Fibroblast of upper back skin (primary cell): ENCODE data around the gene HAGHL.

ENCODE experiments used
- DNase-seq: peaks from one replicate; pipeline ENCODE4 v3.0.0-alpha.2; 2013

Gene HAGHL

GRCh38 chr16:708959-709358 is 17.9 kb upstream of the HAGHL start:
- DNase-seq: no peak

DNA sequence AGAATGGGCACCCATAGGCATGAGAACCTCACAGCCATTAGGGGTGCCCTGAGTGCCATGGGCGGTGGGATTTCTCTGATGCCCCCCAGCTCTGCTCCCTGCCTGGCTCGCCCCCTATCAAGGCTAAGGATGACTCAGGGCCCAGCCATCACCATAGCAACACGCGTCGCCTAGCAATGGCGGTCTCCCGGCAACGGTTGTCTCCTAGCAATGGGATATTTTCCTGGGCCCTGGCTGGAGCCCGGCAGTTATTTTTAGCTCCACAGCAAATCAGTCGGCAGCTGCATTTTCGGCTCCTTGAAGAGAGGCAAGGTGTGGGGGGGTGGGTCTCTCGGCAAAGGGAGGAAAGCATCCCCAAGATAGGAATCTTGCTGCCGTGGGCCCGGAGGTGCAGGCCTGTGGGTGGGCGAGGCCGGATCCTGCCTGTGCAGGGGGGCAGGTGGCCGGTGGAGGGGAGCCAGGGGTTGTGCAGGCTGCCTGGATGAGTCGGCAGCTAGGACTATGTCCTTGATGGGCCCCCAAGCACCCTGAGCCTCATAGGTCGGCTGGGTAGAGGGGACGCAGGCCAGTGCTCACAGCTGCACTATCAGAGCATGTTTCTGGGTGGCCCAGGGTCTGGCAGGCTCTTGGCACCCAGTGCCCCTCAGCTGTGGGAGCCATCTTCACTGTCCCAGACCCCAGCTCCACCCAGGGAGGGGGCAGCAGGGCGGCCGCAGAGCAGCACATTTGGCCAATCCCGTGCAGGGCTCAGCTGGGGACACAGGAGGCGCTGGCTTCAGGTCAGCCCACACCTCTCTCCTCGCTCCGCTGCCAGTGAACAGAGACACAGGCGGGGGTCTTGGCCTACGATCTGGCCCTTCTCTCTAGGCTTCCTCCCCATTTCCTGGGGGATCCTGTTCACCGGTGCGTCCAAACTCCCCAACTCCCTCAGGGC is 17.1 kb upstream of the HAGHL start:
- DNase-seq: peak; percentile 79

DNA sequence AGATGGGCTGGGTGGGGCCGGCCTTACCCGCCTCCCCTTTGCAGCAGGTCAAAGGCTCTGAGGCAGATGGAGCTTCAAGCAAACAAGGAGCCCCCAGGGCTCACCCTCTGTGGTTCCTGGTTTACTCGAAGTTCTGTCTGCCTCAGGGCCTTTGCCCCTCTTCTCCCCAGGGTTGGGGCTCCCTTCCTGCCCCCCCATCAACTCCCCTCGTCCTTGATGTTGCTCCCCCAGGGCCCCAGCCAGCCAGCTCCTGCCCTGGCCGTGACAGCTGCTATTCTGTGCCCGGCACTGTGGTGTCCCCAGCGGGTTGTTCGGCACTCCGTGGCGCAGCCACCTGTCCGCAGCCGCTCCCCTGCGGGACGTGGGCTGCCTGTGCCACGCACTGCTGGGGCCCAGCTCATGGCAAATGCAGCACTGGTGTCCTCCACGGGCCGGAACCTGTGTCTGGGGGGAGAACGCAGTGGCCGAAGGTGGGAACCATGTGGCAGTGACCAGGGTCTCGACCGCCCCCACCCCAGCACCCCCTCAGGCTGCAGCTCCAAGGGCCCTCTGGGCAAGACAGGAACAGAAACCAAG is 16.3 kb upstream of the HAGHL start:
- no peak for DNase-seq

DNA sequence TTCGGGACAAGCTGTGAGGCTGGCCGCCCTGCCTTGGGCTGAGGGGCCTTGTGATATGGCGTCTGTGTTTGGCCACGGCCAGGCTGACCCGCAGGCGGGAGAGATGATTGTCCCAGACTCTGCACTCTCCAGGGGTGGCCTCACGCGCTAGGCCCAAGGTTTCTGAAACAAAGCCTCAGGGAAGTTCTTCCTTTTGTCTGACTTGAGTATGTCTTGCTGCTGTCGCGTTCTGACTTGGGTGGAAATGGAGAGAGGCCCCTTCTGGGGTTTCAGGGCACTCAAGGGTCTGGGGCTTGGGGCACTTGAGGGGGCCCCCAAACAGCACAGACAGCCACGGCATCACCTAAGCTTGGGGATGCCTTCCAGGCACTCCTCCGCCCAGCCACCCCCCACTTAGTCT is 15.8 kb upstream of the HAGHL start:
- DNase-seq: no peak

DNA sequence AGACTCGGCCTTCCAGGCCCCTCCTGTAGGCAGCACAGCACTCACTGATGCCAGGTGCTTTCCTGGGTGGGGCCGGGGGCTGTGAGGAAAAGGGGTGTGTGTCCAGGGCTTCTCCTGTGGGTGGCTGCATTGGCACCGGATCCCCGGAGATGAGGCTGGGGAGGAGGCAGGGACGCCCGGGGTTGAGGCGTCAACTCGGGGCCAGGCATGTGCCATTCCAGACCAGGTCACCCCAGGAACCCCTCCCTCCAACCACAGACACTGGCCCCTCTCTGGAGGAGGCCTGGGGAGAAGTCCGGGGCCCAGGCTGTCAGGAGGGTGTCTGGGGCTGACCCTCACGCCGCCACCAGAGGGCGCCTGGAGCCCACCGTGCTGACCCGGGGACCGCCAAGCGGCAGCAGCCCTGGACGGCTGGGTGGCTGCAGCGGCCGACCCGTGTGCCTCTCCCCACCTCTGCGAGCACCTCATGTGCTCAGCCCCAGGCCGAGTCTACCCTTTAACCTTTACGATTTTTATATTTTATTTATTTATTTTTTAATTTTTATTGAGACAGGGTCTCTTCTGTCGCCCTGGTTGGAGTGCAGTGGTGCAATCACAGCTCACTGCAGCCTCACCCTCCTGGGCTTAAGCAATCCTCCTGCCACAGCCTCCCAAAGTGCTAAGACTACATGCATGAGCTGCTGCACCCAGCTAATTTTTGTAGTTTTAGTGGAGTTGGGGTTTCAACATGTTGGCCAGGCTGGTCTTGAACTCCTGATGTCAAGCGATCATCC is 15.2 kb upstream of the HAGHL start:
- DNase-seq: peak; percentile 58

- DNase-seq: peak; percentile 87
Observed at GRCh38 chr16:712740-713250, 14.1 kb upstream of the HAGHL start.

GRCh38 chr16:714079-714478 is 12.8 kb upstream of the HAGHL start:
- no peak for DNase-seq

GRCh38 chr16:714558-715476 is 12.1 kb upstream of the HAGHL start, which contains the start of gene METRN:
Gene METRN, plus strand, starts transcription at chr16:715118. Its CDS starts 172 bp downstream, at chr16:715290.
- peak; percentile 82 for DNase-seq

- no peak for DNase-seq
Observed at GRCh38 chr16:715477-716199, 11.3 kb upstream of the HAGHL start.

- DNase-seq: no peak
Observed at GRCh38 chr16:716200-716568, 10.7 kb upstream of the HAGHL start.

DNA sequence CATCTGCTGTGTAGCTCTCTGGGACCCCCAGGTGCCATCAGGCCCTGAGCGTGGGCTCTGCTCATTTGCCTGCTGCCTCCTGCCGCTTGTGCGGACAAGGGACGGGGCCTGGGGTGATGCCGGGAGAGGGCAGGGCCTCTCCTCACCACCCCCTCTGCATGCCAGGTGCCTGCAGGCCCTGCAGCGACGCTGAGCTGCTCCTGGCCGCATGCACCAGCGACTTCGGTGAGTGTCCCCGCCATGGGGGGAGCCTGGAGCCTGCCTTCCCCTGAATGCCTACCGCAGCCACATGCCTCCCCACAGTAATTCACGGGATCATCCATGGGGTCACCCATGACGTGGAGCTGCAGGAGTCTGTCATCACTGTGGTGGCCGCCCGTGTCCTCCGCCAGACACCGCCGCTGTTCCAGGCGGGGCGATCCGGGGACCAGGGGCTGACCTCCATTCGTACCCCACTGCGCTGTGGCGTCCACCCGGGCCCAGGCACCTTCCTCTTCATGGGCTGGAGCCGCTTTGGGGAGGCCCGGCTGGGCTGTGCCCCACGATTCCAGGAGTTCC is 10.1 kb upstream of the HAGHL start:
- DNase-seq: no peak

DNA sequence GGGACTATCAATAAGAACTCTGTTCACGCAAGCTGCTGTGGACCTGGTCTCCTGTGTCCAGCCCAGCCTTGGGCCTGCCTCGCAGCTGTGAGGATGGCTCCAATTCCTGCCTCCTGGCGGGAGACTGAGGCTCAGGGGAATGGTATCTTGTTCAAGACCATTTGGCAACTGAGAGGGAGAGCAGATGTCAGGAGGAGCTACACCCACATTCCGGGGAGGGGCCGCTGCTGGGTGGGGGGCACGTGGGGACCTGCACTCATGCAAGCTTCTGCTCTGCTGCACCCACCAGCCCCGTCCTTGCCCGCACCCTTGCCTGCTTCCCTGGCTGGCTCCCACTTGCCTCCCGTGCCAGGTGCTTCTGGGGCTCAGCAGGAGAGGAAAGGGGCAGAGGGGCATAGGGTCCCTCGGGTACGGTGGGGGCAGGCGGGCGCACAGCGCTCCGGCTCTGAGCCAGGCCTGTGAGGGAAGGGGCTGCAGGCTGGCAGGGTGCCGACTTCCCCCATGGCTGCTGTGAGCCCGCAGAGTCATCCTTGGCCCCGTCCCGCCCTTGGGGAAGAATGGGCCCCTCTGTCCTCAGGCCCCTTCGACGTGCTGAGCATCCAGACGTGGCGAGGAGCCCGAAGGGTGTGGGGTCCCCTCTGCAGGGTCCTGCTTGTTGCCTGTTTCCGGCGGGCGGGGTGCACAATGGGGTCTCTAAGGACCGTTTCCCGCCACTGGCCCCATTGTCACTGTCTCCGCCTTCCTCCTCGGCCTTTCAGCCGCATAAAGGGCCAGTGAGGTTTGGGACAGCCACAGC is 9.3 kb upstream of the HAGHL start:
- DNase-seq: no peak

DNA sequence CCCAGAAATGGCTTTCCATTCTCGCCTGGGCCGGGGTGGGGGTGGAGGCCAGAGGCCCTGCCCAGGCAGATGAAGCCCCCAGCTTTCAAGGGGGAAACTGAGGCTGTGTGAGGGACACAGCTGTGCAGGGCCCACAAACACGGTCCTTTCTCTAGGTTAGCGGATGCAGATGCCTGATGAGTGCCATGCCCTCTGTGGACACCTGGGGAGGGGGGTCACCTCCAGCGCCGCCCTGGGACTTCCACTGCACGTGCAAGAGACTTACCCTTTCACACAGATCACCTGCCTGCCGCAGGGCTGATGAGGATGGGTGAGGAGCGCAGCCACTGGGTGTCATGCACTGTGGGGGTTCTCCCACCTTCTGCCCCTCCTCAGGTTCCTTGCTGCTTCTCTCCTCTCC is 8.5 kb upstream of the HAGHL start:
- no peak for DNase-seq

- no peak for DNase-seq
Observed at GRCh38 chr16:718922-719321, 8.0 kb upstream of the HAGHL start.

DNA sequence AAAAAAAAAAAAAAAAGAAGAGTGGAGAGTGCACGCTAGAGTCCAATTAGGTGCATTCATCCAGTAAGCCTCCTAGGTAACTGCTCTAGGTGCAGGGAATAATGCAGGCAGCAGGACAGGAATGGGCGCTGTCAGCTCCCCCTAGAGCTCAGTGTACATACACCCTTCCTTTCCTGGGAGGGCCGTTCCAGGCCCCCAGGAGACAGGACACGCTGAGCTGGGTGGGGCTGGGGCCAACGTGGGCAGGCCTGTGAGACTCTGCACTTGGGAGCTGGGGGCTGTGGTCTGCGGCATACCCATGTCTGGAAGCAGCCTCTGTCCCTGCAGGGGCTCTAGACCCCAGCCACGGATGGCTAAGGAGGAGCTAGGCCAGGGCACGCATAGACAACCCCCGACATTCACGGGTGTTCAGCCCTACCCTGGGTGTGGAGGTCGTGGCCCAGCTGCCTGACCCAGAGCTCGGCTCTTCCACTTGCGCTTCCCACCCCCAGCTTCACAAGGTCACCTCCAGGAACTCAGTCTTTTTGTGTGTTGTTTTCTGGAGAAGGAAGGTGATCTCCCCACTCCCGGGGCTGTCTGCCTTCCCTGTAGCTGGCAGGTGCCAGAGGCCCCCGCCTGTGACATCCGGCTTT is 7.0 kb upstream of the HAGHL start:
- no peak for DNase-seq

- DNase-seq: peak; percentile 72
Observed at GRCh38 chr16:720447-720989, 6.4 kb upstream of the HAGHL start.

GRCh38 chr16:720990-721764 is 5.7 kb upstream of the HAGHL start, which contains the start of gene ANTKMT:
Gene ANTKMT, plus strand, starts transcription at chr16:721146. Its CDS starts 129 bp downstream, at chr16:721275.
- peak; percentile 64 for DNase-seq

- no peak for DNase-seq
Observed at GRCh38 chr16:721765-722540, 5.0 kb upstream of the HAGHL start.
